Endodermal cell (in vitro differentiated cells): ENCODE measurements around the gene HEPN1. TPM values are rescaled to one million over a fixed set of nuclear protein-coding genes. Genes with fewer than 3 reads are reported as not detected.

ENCODE experiments used
- DNase-seq: peaks from one replicate; pipeline ENCODE4 v3.0.0-alpha.2; 2017
- H3K27ac ChIP-seq: 2 replicates; pipeline ENCODE4 v1.5.1; 2013; ENCODE audit warnings: mild to moderate bottlenecking, low read depth, low read length, moderate library complexity
- H3K27me3 ChIP-seq: 2 replicates; pipeline ENCODE4 v1.6.1; 2013; ENCODE audit warnings: mild to moderate bottlenecking, low read length, moderate library complexity; ENCODE audit not compliant: insufficient read depth, control insufficient read depth, poor library complexity, severe bottlenecking
- H3K36me3 ChIP-seq: 2 replicates; pipeline ENCODE4 v1.7.0; 2013; ENCODE audit warnings: mild to moderate bottlenecking, low read length, moderate library complexity; ENCODE audit not compliant: control insufficient read depth, insufficient read depth
- H3K4me1 ChIP-seq: one replicate; pipeline ENCODE4 v1.7.0; 2013; ENCODE audit warnings: low read length; ENCODE audit not compliant: control insufficient read depth, insufficient read depth
- H3K4me3 ChIP-seq: 2 replicates; pipeline ENCODE4 v1.5.1; 2013; ENCODE audit warnings: mild to moderate bottlenecking, low read length, moderate library complexity
- H3K9ac ChIP-seq: 2 replicates; pipeline ENCODE4 v1.6.1; 2013; ENCODE audit warnings: mild to moderate bottlenecking, low read length, moderate library complexity; ENCODE audit not compliant: poor library complexity, severe bottlenecking; ENCODE audit errors: extremely low read depth
- H3K9me3 ChIP-seq: 2 replicates; pipeline ENCODE4 v1.6.1; 2013; ENCODE audit warnings: mild to moderate bottlenecking, low read length, moderate library complexity; ENCODE audit not compliant: control insufficient read depth
- H3K27ac Mint-ChIP-seq: 2 replicates; pipeline ENCODE4 v1.8.0; 2020; ENCODE audit warnings: mixed read lengths
- H3K27me3 Mint-ChIP-seq: 2 replicates; pipeline ENCODE4 v1.8.0; 2021; ENCODE audit warnings: mild to moderate bottlenecking, mixed read lengths; ENCODE audit not compliant: insufficient read depth
- H3K36me3 Mint-ChIP-seq: 2 replicates; pipeline ENCODE4 v1.8.0; 2020; ENCODE audit warnings: low read depth, mixed read lengths
- H3K4me1 Mint-ChIP-seq: 2 replicates; pipeline ENCODE4 v1.8.0; 2020; ENCODE audit warnings: mixed read lengths
- H3K4me3 Mint-ChIP-seq: 2 replicates; pipeline ENCODE4 v1.8.0; 2020; ENCODE audit warnings: mild to moderate bottlenecking, moderate library complexity, mixed read lengths
- H3K9me3 Mint-ChIP-seq: 2 replicates; pipeline ENCODE4 v1.8.0; 2020; ENCODE audit warnings: mild to moderate bottlenecking, mixed read lengths
- WGBS, 2 experiments: methylation state at CpG; one replicate each; pipeline versions ENCODE4 v1.1.5 to v1.1.7; 2013; ENCODE audit warnings: missing lambda C conversion rate in 2 of 2, mixed read lengths in 1 of 2; ENCODE audit not compliant: insufficient coverage in 1 of 2, insufficient read length in 1 of 2; 5-methylcytosine and 5-hydroxymethylcytosine counted together
- total RNA-seq, 2 donors: library from RNA; stranded (reverse); fragmentation: NEBNext Ultra II Directional in 1 of 2; extraction: Animal tissue kit (Norgen Biotek cat#: 25700) in 1 of 2; gene quantifications; 2 replicates in 1 of 2; 3 replicates in 1 of 2; pipeline ENCODE4 v1.2.1, GENCODE V29; 2021
- TF ChIP-seq, protein P1 (sequence below): fragments of 200-600 bp; sonication (generic); conservative IDR thresholded peaks from 2 replicates; pipeline ENCODE4 v1.5.0; 2021; ENCODE audit warnings: antibody characterized with exemption, mild to moderate bottlenecking

HEPN1 gene
- total RNA-seq, 2 donors from 2014 or later = not detected

DNA sequence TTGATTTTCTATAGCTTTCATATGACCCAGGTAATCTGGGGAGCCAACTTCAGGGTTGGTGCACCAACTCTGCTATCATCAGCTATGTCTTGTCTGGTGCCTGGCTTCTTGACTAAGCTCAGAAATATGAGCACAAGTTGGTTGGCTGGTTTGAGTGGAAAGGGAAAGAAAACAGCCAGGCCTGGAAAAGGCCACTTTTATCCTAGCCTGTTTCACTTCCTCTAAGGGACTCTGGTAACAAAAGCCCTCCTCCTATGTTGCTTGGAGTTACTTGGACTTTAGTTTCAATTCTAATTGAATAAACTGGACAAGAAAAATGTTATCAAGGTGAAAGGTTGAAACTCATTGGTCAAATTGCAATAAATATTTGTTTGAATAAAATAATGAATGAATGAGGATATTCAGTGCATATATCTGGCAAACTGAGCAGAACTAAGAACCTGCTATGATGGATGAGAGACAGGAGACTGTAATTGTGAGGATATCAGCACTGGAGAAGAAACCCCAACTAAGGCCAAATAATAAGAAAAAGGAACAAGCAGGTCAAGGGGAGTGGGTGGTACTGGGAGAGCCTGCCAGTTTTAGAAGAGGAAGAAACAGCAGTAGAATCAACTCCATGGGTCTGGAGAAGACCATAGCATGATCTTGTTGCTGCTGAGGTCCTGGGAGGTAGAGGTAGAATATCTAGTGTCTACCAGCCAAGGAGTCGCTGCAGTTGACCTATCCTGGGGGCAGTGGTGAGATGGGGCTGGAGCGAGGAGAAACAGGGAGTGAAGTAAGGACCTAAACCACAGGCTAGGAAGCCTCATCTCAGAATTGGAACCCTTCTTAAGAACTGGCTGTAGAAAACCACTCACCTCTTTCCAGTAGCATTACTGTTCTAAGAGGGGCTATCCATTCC, 29.6 kb upstream of the HEPN1 start:
- H3K4me1 ChIP-seq = no peaks in the 10 kb centered on the region
- H3K4me3 ChIP-seq = no peak overlapping the region
- TF ChIP-seq, protein P1, sequence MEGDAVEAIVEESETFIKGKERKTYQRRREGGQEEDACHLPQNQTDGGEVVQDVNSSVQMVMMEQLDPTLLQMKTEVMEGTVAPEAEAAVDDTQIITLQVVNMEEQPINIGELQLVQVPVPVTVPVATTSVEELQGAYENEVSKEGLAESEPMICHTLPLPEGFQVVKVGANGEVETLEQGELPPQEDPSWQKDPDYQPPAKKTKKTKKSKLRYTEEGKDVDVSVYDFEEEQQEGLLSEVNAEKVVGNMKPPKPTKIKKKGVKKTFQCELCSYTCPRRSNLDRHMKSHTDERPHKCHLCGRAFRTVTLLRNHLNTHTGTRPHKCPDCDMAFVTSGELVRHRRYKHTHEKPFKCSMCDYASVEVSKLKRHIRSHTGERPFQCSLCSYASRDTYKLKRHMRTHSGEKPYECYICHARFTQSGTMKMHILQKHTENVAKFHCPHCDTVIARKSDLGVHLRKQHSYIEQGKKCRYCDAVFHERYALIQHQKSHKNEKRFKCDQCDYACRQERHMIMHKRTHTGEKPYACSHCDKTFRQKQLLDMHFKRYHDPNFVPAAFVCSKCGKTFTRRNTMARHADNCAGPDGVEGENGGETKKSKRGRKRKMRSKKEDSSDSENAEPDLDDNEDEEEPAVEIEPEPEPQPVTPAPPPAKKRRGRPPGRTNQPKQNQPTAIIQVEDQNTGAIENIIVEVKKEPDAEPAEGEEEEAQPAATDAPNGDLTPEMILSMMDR = no peak
- H3K9ac ChIP-seq = no peak overlapping the region
- Mint-ChIP-seq H3K9me3 (no peaks in the 10 kb centered on the region), H3K4me3 (no peak overlapping the region), H3K4me1 (no peaks in the 10 kb centered on the region), H3K36me3 (no peaks in the 10 kb centered on the region), H3K27me3 (peaks cover 56% of the 10 kb centered on the region), H3K27ac (no peak overlapping the region)
- DNase-seq = no peak
- no peak overlapping the region for H3K27ac ChIP-seq
- H3K9me3 ChIP-seq = no peaks in the 10 kb centered on the region
- H3K27me3 ChIP-seq = peaks cover 53% of the 10 kb centered on the region
- H3K36me3 ChIP-seq = no peaks in the 10 kb centered on the region
- 93 to 95% methylated on average over 2 of the region's 2 CpGs for WGBS, 2 experiments

DNA sequence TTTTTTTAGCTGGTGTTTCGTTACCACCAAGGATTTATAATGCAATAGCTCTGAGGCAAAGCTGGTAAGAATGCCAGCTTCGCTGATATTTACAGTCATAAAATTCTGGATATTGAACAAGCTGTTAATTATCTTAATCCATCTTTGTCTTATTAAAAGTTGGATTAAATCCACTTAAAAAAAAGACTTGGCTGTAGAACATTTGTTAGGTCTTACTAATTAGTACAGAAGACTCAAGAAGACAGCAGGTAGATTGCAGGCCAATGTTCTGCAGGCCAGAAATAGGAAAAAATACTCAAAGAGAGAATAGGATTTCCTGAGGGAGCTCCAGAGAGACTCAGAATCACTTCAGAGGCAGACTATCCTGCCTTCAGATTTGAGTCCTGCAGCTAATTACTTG, 28.9 kb upstream of the HEPN1 start:
- no peak for DNase-seq
- WGBS, 2 experiments = 95 to 100% methylated on average over 1 to 2 of the region's 2 CpGs
- TF ChIP-seq, protein P1 = no peak
- Histone ChIP-seq H3K27me3 (peaks cover 59% of the 10 kb centered on the region), H3K9ac (no peak overlapping the region), H3K4me3 (no peak overlapping the region), H3K9me3 (no peaks in the 10 kb centered on the region), H3K4me1 (no peaks in the 10 kb centered on the region), H3K36me3 (no peaks in the 10 kb centered on the region), H3K27ac (no peak overlapping the region)
- H3K36me3 Mint-ChIP-seq = no peaks in the 10 kb centered on the region
- H3K9me3 Mint-ChIP-seq = no peaks in the 10 kb centered on the region
- H3K4me3 Mint-ChIP-seq = no peak overlapping the region
- H3K27me3 Mint-ChIP-seq = peaks cover 62% of the 10 kb centered on the region
- H3K27ac Mint-ChIP-seq = no peak overlapping the region
- H3K4me1 Mint-ChIP-seq = no peaks in the 10 kb centered on the region

DNA sequence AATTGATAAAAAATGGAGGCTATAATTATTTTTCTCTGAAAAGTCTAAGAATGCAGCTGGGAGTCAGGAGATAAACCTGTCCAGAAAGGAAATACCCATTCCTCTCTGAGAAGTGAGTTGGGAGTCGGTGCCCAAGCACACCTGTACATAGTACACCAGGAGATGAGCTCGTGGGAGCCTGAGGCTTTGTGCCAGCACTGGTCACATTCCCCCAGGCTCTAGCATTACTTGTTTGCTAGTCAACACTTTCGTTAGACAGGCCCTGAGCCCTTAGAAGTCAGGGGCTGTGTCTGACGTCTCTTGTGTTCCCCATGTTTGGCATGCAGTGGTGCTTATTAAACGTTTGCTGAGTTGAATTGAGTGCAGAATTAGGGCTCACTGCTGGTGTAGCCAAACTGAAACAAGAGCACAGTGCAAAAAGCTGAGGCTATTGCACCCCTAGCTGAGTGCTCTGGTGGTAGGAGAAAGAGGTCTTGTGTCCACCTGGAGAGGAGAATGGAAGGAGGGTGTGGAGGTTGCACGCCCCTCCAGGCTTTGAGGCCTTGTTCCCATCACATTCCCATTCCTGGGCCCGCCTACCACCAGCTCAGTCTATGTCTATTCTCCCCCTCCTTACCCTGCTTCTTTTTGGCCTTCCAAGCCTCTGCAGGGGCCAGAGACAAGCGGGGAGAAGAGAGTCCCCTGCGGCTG, 28.2 kb upstream of the HEPN1 start:
- H3K27me3 ChIP-seq = peaks cover 59% of the 10 kb centered on the region

More for the DNA sequence above, 28.2 kb upstream of the HEPN1 start:
- Mint-ChIP-seq H3K36me3 (no peaks in the 10 kb centered on the region), H3K27me3 (peaks cover 59% of the 10 kb centered on the region), H3K27ac (no peak overlapping the region), H3K9me3 (no peaks in the 10 kb centered on the region), H3K4me1 (no peaks in the 10 kb centered on the region), H3K4me3 (no peak overlapping the region)
- no peaks in the 10 kb centered on the region for H3K9me3 ChIP-seq
- no peak for DNase-seq
- no peaks in the 10 kb centered on the region for H3K4me1 ChIP-seq
- no peak overlapping the region for H3K27ac ChIP-seq
- TF ChIP-seq, protein P1 = no peak
- no peak overlapping the region for H3K4me3 ChIP-seq
- H3K9ac ChIP-seq = no peak overlapping the region
- WGBS, 2 experiments = 88 to 90% methylated on average over 4 to 8 of the region's 9 CpGs
- H3K36me3 ChIP-seq = no peaks in the 10 kb centered on the region
